ENCODE data around the gene ALMS1.

- no peak for TF ChIP-seq CTCF (IDR thresholded peaks at IDR 0.05; ENCODE audit: low read depth, low read length, poor library complexity, severe bottlenecking)
- no peak for TF ChIP-seq EZH2phosphoT487 (IDR thresholded peaks at IDR 0.05; ENCODE audit: borderline replicate concordance, low read length)
Observed at GRCh38 chr2:73449404-73449803, 63.8 kb downstream of the ALMS1 start.

Data from DOHH2 (cell line).